Measurements from ENCODE around the gene MYO15B. TPM values are rescaled to one million over a fixed set of nuclear protein-coding genes. Genes with fewer than 3 reads are reported as not detected.

MYO15B gene
- total RNA-seq, 2 experiments from 2014 or later, result 24.6 to 29.7 TPM

DNA sequence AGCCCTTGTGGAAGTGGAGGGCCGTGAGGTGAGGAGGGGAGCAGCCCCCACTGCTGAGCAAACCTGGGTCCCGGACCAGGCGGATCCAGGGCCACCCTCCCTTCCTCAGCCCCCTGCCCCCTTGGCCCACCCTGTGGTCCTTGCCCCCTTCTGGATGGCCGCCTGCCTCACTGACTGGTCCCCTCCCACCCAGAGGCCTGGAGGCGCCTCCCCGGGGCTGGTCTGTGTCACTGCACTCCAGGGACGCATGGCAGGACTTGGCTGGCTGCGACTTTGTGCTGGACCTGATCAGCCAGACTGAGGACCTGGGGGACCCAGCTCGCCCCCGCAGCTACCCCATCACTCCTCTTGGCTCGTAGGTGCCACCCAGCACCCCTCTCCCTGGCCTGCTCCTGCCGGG lies 26.4 kb downstream of the MYO15B start:
- no peak for DNase-seq
- Mint-ChIP-seq H3K27me3 (ENCODE audit: low read depth) (no peaks in the 10 kb centered on the region), H3K4me1 (ENCODE audit: low read depth) (no peaks in the 10 kb centered on the region), H3K27ac (no peak overlapping the region), H3K4me3 (no peak overlapping the region), H3K36me3 (ENCODE audit: low read depth) (no peaks in the 10 kb centered on the region), H3K9me3 (no peaks in the 10 kb centered on the region)
- intact Hi-C loops (cut with micrococcal nuclease), result no loop called here
- CTCF ChIA-PET, result interaction anchor here (1.3 kb wide), 1 partner anchor 19 kb away, joined by 5 read pairs; no protein-coding TSS in a partner anchor

DNA sequence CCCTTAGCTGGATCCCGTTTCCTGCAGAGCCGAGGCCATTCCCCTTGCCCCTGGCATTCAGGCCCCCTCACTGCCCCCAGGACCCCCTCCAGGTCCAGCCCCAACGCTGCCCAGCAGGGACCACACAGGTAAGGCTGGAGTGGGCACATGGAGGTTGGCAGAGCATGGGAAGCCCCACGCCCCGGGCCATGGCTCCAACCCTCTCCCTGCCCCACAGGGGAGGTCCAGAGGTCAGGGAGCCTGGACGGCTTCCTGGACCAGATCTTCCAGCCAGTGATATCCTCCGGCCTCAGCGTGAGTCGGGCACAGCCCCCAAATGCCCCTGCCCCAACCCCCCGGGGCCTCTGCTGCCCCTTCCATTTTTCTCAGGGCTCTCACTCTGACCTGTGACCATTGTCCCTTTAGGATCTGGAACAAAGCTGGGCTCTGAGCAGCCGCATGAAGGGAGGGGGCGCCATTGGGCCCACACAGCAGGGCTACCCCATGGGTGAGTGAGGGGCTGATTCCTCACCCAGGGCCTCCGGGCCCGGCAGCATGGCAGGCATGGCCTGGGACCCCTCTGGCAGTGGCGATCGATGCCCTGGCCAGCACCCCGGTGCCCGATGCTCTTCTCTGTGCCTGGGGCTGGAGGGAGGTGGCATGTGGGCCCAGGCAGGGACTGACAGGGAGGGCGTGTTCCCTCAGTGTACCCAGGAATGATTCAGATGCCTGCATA lies 27.1 kb downstream of the MYO15B start:
- H3K27me3 Mint-ChIP-seq (ENCODE audit: low read depth), result no peaks in the 10 kb centered on the region
- CTCF ChIA-PET, result interaction anchor here (1.3 to 1.6 kb wide), 2 partner anchors 18 to 133 kb away, joined by 5 read pairs; no protein-coding TSS in a partner anchor
- intact Hi-C loops (cut with micrococcal nuclease), result no loop called here
- H3K4me3 Mint-ChIP-seq, result no peak overlapping the region
- H3K36me3 Mint-ChIP-seq (ENCODE audit: low read depth), result no peaks in the 10 kb centered on the region
- no peaks in the 10 kb centered on the region for H3K4me1 Mint-ChIP-seq (ENCODE audit: low read depth)
- no peak overlapping the region for H3K27ac Mint-ChIP-seq
- no peaks in the 10 kb centered on the region for H3K9me3 Mint-ChIP-seq
- no peak for DNase-seq

DNA sequence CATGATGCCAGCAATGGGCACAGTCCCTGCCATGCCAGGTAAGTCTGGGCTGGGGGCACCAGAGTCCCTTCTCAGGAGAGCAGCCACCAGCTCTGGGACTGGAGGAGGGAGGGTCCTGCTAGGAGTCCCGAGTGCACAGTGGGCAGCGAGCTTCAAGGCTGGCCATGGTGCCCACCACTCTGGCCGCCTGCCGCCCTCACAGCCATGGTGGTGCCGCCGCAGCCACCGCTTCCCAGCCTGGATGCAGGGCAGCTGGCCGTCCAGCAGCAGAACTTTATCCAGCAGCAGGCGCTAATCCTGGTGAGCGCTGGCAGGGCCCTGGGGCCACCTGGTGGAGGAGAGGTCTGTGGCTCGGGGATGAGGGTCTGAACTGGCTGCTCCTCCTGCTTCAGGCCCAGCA lies 27.7 kb downstream of the MYO15B start:
- H3K9me3 Mint-ChIP-seq, result no peaks in the 10 kb centered on the region
- CTCF ChIA-PET, result interaction anchor here (1.6 kb wide), 1 partner anchor 133 kb away, joined by 5 read pairs; no protein-coding TSS in a partner anchor
- no peaks in the 10 kb centered on the region for H3K36me3 Mint-ChIP-seq (ENCODE audit: low read depth)
- no peaks in the 10 kb centered on the region for H3K27me3 Mint-ChIP-seq (ENCODE audit: low read depth)
- H3K4me1 Mint-ChIP-seq (ENCODE audit: low read depth), result no peaks in the 10 kb centered on the region
- no peak overlapping the region for H3K4me3 Mint-ChIP-seq
- intact Hi-C loops (cut with micrococcal nuclease), result no loop called here
- no peak for DNase-seq
- no peak overlapping the region for H3K27ac Mint-ChIP-seq

DNA sequence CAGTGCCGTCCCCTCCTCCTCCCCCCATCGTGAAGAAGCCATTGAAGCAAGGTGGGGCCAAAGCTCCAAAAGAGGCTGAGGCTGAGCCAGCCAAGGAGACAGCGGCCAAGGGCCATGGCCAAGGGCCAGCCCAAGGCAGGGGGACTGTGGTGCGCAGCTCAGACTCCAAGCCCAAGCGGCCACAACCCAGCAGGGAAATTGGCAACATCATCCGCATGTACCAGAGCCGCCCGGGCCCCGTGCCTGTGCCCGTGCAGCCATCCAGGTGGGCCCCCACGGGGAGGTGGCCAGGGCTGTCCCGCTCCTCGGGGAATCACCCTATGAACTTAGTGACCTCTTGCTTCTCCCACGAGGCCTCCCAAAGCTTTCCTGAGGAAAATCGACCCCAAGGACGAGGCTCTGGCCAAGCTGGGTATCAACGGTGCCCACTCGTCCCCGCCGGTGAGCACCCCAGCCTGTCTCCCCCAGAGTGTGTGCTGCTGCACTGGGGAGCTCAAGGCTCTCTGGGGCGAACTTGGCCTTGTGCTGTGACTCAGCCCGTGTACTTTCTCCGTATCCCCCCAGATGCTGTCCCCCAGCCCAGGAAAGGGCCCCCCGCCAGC lies 29.0 kb downstream of the MYO15B start:
- intact Hi-C loops (cut with micrococcal nuclease), result no loop called here
- Mint-ChIP-seq H3K9me3 (no peaks in the 10 kb centered on the region), H3K4me3 (no peak overlapping the region), H3K27me3 (ENCODE audit: low read depth) (no peaks in the 10 kb centered on the region), H3K27ac (no peak overlapping the region), H3K36me3 (ENCODE audit: low read depth) (no peaks in the 10 kb centered on the region), H3K4me1 (ENCODE audit: low read depth) (no peaks in the 10 kb centered on the region)
- DNase-seq, result no peak
- CTCF ChIA-PET, result interaction anchor here (1.3 to 1.6 kb wide), 4 partner anchors 16 to 132 kb away, joined by 3 to 5 read pairs (median 4); partner anchors contain the start of gene SMIM5

DNA sequence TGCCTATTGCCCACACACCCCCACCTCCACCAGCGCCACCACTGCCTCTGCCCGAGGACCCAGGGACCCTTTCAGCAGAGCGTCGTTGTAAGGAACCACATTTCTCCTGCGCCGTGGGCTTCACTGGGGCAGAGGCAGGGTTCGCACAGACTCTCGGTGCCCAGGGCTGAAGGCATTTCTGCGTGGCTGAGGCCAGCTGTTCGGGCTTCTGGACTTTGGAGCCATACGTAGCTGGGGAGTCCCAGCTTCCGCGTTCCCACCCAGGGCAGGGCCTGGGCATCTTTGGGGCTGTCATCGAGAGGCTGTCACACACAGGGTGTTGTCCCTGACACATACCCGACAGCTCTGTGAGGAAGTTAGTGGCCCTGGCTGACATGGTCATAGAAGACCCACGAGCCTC lies 29.6 kb downstream of the MYO15B start:
- Mint-ChIP-seq H3K27ac (no peak overlapping the region), H3K9me3 (no peaks in the 10 kb centered on the region), H3K4me1 (ENCODE audit: low read depth) (no peaks in the 10 kb centered on the region), H3K27me3 (ENCODE audit: low read depth) (no peaks in the 10 kb centered on the region), H3K36me3 (ENCODE audit: low read depth) (no peaks in the 10 kb centered on the region), H3K4me3 (no peak overlapping the region)
- CTCF ChIA-PET, result interaction anchor here (1.3 to 1.5 kb wide), 2 partner anchors 16 to 131 kb away, joined by 3 to 5 read pairs; partner anchors contain the start of gene SMIM5
- intact Hi-C loops (cut with micrococcal nuclease), result no loop called here
- DNase-seq, result no peak

DNA sequence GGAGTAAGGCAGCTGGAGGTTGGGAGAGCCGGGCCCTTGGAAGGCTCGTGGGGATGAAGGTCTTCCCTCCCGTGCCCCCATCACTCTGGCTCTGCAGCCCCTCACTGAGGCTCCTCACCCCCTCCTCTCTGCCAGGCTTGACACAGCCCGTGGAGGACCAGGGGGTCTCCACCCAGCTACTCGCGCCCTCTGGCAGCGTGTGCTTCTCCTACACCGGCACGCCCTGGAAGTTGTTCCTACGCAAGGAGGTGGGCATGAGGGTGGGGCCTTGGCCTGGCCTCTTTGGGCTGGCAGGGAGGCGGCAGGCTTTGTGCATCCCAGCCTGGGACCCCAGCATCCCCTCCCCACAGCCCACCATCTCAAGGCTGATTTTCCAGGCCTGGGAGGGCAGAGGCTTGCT lies 30.1 kb downstream of the MYO15B start:
- intact Hi-C loops (cut with micrococcal nuclease), result no loop called here
- Mint-ChIP-seq H3K27ac (no peak overlapping the region), H3K4me1 (ENCODE audit: low read depth) (no peaks in the 10 kb centered on the region), H3K9me3 (no peaks in the 10 kb centered on the region), H3K4me3 (no peak overlapping the region), H3K27me3 (ENCODE audit: low read depth) (no peaks in the 10 kb centered on the region), H3K36me3 (ENCODE audit: low read depth) (no peaks in the 10 kb centered on the region)
- no peak for DNase-seq
- CTCF ChIA-PET, result interaction anchor here (1.3 kb wide), 1 partner anchor 130 kb away, joined by 3 read pairs; no protein-coding TSS in a partner anchor

DNA sequence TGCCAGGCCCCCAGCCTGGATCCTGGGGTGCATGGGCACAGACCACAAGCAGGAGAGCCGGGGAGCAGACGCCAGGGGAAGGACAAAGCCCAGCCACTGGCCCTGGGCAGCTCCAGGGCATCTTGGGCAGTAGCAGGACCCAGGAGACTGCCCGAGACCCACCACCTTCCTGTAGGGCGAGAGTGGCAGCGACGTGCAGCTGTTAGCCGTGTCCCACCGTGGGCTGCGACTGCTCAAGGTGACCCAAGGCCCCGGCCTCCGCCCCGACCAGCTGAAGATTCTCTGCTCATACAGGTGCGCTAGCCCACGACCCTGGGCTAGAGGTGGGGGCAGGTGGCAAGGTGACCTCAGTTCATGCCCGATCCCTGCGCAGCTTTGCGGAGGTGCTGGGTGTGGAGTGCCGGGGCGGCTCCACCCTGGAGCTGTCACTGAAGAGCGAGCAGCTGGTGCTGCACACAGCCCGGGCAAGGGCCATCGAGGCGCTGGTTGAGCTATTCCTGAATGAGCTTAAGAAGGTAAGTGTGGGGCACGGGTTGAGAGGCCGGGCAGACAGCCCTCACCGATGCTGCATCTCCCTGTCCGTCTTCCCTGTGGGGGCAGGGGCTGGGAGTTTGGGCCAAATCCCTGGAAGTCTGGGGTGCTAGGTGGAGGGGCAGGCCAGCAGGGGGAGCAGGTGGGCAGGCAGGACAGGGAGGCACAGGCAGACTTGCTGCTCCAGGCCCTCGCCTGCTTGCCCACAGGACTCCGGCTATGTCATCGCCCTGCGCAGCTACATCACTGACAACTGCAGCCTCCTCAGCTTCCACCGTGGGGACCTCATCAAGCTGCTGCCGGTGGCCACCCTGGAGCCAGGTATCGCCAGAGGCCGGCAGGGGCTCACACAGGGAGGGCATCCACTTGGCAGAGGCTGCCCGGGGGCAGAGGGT lies 32.2 kb downstream of the MYO15B start:
- CTCF ChIA-PET, result interaction anchor here (1.0 to 3.3 kb wide), 5 partner anchors 14 to 130 kb away, joined by 4 to 20 read pairs (median 5); partner anchors contain the start of gene SMIM5
- H3K4me1 Mint-ChIP-seq (ENCODE audit: low read depth), result no peaks in the 10 kb centered on the region
- no peaks in the 10 kb centered on the region for H3K36me3 Mint-ChIP-seq (ENCODE audit: low read depth)
- intact Hi-C loops (cut with micrococcal nuclease), result loop anchor here (10.0 kb wide), 1 partner anchor 65 kb away; no protein-coding TSS in a partner anchor
- no peaks in the 10 kb centered on the region for H3K27me3 Mint-ChIP-seq (ENCODE audit: low read depth)
- no peak overlapping the region for H3K4me3 Mint-ChIP-seq
- peak; percentile 38 for DNase-seq
- H3K27ac Mint-ChIP-seq, result no peak overlapping the region
- H3K9me3 Mint-ChIP-seq, result no peaks in the 10 kb centered on the region

DNA sequence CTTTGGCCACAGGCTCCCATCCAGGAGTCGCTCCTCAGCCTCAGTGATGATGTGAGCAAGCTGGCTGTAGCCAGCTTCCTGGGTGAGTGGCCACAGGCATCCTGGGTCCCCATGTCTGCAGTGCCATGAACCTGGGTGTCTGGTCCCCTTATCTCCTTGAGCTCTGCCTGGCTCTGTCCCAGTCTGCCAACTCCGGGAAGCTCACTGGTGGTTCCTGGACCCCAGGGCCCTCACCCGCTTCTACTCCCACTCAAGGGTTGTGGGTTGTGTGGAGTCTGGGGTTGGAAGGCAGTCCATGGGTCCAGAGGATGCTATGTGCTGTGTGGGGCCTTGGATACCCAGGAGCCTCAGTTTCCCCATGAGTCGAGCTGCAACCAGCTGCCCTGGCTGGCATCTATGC lies 33.9 kb downstream of the MYO15B start:
- H3K27ac Mint-ChIP-seq, result no peak overlapping the region

DNA sequence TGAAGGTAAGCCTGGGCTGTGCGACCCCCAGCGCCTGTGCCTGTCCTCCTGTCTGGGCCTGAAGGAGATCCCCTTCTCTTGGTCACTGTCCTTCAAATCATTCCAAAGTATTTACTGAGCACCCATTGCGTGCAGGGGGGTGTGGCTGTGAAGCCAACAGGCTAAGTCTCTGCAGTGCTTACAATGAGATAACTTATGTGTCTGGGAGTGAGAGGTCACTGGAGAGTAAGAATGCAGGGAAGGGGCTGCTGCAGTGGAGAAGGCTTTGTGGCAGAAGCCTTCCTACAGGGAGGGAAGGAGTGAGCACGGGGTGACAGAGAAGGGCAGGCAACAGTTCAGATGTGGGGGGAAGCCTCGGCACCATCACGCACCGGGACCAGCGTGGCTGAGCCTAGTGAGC lies 34.5 kb downstream of the MYO15B start:
- intact Hi-C loops (cut with micrococcal nuclease), result loop anchor here (10.0 kb wide), 1 partner anchor 67 kb away; no protein-coding TSS in a partner anchor
- no peak for DNase-seq
- Mint-ChIP-seq H3K4me1 (ENCODE audit: low read depth) (no peaks in the 10 kb centered on the region), H3K27me3 (ENCODE audit: low read depth) (no peaks in the 10 kb centered on the region), H3K9me3 (no peaks in the 10 kb centered on the region), H3K27ac (peak overlapping the region; percentile 23), H3K4me3 (no peak overlapping the region), H3K36me3 (ENCODE audit: low read depth) (no peaks in the 10 kb centered on the region)
- CTCF ChIA-PET, result interaction anchor here (1.3 to 3.3 kb wide), 2 partner anchors 11 to 21 kb away, joined by 5 to 20 read pairs; partner anchors contain the start of gene SMIM5

More for the DNA sequence above, 33.9 kb downstream of the MYO15B start:
- no peaks in the 10 kb centered on the region for H3K4me1 Mint-ChIP-seq (ENCODE audit: low read depth)
- no peaks in the 10 kb centered on the region for H3K36me3 Mint-ChIP-seq (ENCODE audit: low read depth)
- DNase-seq, result no peak
- H3K4me3 Mint-ChIP-seq, result no peak overlapping the region
- no peaks in the 10 kb centered on the region for H3K27me3 Mint-ChIP-seq (ENCODE audit: low read depth)
- no peaks in the 10 kb centered on the region for H3K9me3 Mint-ChIP-seq
- CTCF ChIA-PET, result interaction anchor here (1.3 to 3.3 kb wide), 2 partner anchors 12 to 20 kb away, joined by 5 to 20 read pairs; partner anchors contain the start of gene SMIM5
- intact Hi-C loops (cut with micrococcal nuclease), result loop anchor here (10.0 kb wide), 1 partner anchor 67 kb away; no protein-coding TSS in a partner anchor

DNA sequence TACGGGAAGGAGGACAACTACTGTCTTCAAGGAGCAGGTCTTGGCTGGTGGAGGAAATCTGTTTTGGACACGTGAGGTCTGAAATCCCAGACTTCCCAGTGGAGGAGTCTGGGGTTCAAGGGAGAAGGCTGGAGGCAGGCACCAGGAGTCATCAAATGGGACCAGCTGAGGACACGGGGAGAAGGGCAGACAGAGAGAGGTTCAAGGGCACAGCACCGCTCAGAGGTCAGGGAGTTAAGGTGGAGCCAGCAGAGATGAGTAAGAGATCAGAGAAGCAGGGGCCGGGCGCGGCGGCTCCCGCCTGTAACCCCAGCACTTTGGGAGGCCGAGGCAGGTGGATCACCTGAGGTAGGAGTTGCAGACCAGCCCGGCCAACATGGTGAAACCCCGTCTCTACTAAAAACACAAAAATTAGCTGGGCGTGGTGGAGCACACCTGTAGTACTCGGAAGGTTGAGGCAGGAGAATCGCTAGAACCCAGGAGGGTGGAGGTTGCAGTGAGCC lies 35.2 kb downstream of the MYO15B start:
- DNase-seq, result no peak
- CTCF ChIA-PET, result interaction anchor here (1.1 to 2.5 kb wide), 3 partner anchors 10 to 127 kb away, joined by 3 to 8 read pairs (median 4); partner anchors contain the start of gene SMIM5
- intact Hi-C loops (cut with micrococcal nuclease), result loop anchor here (10.0 kb wide), 1 partner anchor 68 kb away; no protein-coding TSS in a partner anchor
- Mint-ChIP-seq H3K4me3 (no peak overlapping the region), H3K27ac (no peak overlapping the region), H3K9me3 (no peaks in the 10 kb centered on the region), H3K27me3 (ENCODE audit: low read depth) (no peaks in the 10 kb centered on the region), H3K36me3 (ENCODE audit: low read depth) (no peaks in the 10 kb centered on the region), H3K4me1 (ENCODE audit: low read depth) (no peaks in the 10 kb centered on the region)

DNA sequence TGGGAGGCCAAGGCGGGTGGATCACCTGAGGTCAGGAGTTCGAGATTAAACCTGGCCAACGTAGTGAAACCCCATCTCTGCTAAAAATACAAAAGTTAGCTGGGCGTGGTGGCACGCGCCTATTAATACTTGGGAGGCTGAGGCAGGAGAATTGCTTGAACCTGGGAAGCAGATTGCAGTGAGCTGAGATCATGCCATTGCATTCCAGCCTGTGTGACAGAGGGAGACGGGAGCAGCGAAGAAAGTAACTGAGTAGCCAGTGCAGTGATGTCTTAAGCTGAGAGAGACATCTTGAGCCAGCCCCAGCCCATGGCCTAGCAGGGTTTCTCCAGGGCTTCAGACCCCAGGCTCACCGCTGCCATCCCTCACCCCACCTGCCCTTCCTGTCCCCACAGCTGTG lies 35.8 kb downstream of the MYO15B start:
- Mint-ChIP-seq H3K27ac (no peak overlapping the region), H3K27me3 (ENCODE audit: low read depth) (no peaks in the 10 kb centered on the region), H3K9me3 (no peaks in the 10 kb centered on the region), H3K4me1 (ENCODE audit: low read depth) (no peaks in the 10 kb centered on the region), H3K36me3 (ENCODE audit: low read depth) (no peaks in the 10 kb centered on the region), H3K4me3 (no peak overlapping the region)
- no peak for DNase-seq
- intact Hi-C loops (cut with micrococcal nuclease), result loop anchor here (10.0 kb wide), 1 partner anchor 69 kb away; no protein-coding TSS in a partner anchor
- CTCF ChIA-PET, result interaction anchor here (1.1 to 2.5 kb wide), 3 partner anchors 10 to 127 kb away, joined by 3 to 8 read pairs (median 4); partner anchors contain the start of gene SMIM5

Data from activated naive CD4-positive, alpha-beta T cell treated with anti-CD3 and anti-CD28 coated beads for 36 hours (primary cell).